ENCODE results near the gene KCND3. TPM values are rescaled to one million over a fixed set of nuclear protein-coding genes. Genes with fewer than 3 reads are reported as not detected.
"Not testable (repeated sequence)": the region's sequence is repeated elsewhere in the genome, so short reads cannot be mapped to it uniquely, and the experiment has no call there.

KCND3 gene
- total and polyA plus RNA-seq, 2 donors (not counting 3 experiments of a cell fraction or from before 2014, with no cell fraction given): 0.03 TPM; not detected in 1

GRCh38 chr1:111801071-111801850 is 188.2 kb downstream of the KCND3 start:
- CTCF ChIA-PET: interaction anchor here (0.8 kb wide), 1 partner anchor 8 kb away, joined by 3 read pairs; no protein-coding TSS in a partner anchor
- TF ChIP-seq JUN (IDR thresholded peaks at IDR 0.05; ENCODE audit: borderline replicate concordance, insufficient read depth, insufficient read length, low read depth): no peak
- no peaks in the 10 kb centered on the region for H3K36me3 ChIP-seq (ENCODE audit: control insufficient read depth in 2 of 2, extremely low read depth in 1 of 2, insufficient read depth in 2 of 2, low read length in 2 of 2)
- DNase-seq (ENCODE audit: low read depth, low spot score): no peak
- H3K4me1 ChIP-seq (ENCODE audit: control insufficient read depth, extremely low read depth, insufficient read depth, low read length): no peaks in the 10 kb centered on the region
- H3K9me1 ChIP-seq (replicated peaks; ENCODE audit: control insufficient read depth, extremely low read depth, insufficient read depth, low read length): no peaks in the 10 kb centered on the region
- no peaks in the 10 kb centered on the region for H4K20me1 ChIP-seq (replicated peaks; ENCODE audit: control insufficient read depth, extremely low read depth, insufficient read depth, low read length)
- peaks cover 0 to 5% of the 10 kb centered on the region in 2 experiments for H3K27me3 ChIP-seq (ENCODE audit: control insufficient read depth in 2 of 2, insufficient read depth in 2 of 2, low read length in 2 of 2)
- dilution Hi-C loops (cut with MboI; ENCODE audit: extremely low pct_ligation_motif_present, low sequenced_read_pairs): no loop called here
- no peak overlapping the region for H3K4me3 ChIP-seq (replicated peaks in 1 of 3; ENCODE audit: insufficient read depth in 1 of 3, low read depth in 1 of 3, low read length in 3 of 3)
- H3K4me2 ChIP-seq (ENCODE audit: insufficient read depth, low read length): no peak overlapping the region
- intact Hi-C loops (cut with micrococcal nuclease): no loop called here
- FAIRE-seq: no peak
- H3K9me3 ChIP-seq (replicated peaks; ENCODE audit: control insufficient read depth, insufficient read depth, low read length): no peaks in the 10 kb centered on the region
- no peak overlapping the region for H2AFZ ChIP-seq (ENCODE audit: low read depth, low read length)
- no peaks in the 10 kb centered on the region for H3K79me2 ChIP-seq (ENCODE audit: control insufficient read depth, insufficient read depth, low read length)
- BruUV-seq (replicated peaks): no TSS peak
- no peak overlapping the region for H3K27ac ChIP-seq (ENCODE audit: insufficient read depth, low read depth, low read length)
- no peak overlapping the region for H3K9ac ChIP-seq (replicated peaks; ENCODE audit: extremely low read depth, insufficient read depth, low read length)
- POLR2A ChIA-PET: no interaction called here

- POLR2A ChIA-PET, FAIRE-seq: not testable (repeated sequence)
Measured at GRCh38 chr1:111799722-111800121, 189.7 kb downstream of the KCND3 start.

More at GRCh38 chr1:111799722-111800121, 189.7 kb downstream of the KCND3 start:
- H3K4me2 ChIP-seq (ENCODE audit: insufficient read depth, low read length); H4K20me1 ChIP-seq (replicated peaks; ENCODE audit: control insufficient read depth, extremely low read depth, insufficient read depth, low read length); dilution Hi-C loops (cut with MboI; ENCODE audit: extremely low pct_ligation_motif_present, low sequenced_read_pairs); intact Hi-C loops (cut with micrococcal nuclease); CTCF ChIA-PET; H3K4me1 ChIP-seq (ENCODE audit: control insufficient read depth, extremely low read depth, insufficient read depth, low read length); H3K27me3 ChIP-seq (ENCODE audit: control insufficient read depth in 2 of 2, insufficient read depth in 2 of 2, low read length in 2 of 2); BruUV-seq (replicated peaks); H3K36me3 ChIP-seq (ENCODE audit: control insufficient read depth in 2 of 2, extremely low read depth in 1 of 2, insufficient read depth in 2 of 2, low read length in 2 of 2); H3K4me3 ChIP-seq (replicated peaks in 1 of 3; ENCODE audit: insufficient read depth in 1 of 3, low read depth in 1 of 3, low read length in 3 of 3); H3K27ac ChIP-seq (ENCODE audit: insufficient read depth, low read depth, low read length); H2AFZ ChIP-seq (ENCODE audit: low read depth, low read length); H3K9ac ChIP-seq (replicated peaks; ENCODE audit: extremely low read depth, insufficient read depth, low read length); H3K9me3 ChIP-seq (replicated peaks; ENCODE audit: control insufficient read depth, insufficient read depth, low read length); H3K9me1 ChIP-seq (replicated peaks; ENCODE audit: control insufficient read depth, extremely low read depth, insufficient read depth, low read length); H3K79me2 ChIP-seq (ENCODE audit: control insufficient read depth, insufficient read depth, low read length); DNase-seq (ENCODE audit: low read depth, low spot score): not testable (repeated sequence)

Data from endothelial cell of umbilical vein (primary cell).